ENCODE data around the gene ZFYVE28.

Gene ZFYVE28

DNA sequence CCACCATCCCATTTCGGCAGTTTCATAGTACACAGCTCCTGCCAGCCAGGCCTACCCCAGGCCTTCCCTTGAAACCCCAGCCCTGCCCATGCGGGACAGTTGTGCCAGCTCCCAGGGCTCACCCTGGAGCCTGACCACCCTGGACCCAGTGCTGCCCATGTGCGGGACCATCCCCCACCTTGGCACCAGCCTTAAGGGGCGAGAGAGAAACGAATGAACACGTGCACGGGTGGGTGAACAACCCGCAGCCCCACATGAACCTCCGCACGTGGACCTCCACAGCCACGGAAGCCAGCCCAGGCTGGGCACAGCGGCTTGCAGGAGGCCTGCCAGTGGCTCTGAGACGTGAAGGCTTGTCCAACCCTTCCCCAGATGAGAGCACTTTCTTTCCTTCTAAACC lies 80.5 kb downstream of the ZFYVE28 start:
- TF ChIP-seq, protein P1, sequence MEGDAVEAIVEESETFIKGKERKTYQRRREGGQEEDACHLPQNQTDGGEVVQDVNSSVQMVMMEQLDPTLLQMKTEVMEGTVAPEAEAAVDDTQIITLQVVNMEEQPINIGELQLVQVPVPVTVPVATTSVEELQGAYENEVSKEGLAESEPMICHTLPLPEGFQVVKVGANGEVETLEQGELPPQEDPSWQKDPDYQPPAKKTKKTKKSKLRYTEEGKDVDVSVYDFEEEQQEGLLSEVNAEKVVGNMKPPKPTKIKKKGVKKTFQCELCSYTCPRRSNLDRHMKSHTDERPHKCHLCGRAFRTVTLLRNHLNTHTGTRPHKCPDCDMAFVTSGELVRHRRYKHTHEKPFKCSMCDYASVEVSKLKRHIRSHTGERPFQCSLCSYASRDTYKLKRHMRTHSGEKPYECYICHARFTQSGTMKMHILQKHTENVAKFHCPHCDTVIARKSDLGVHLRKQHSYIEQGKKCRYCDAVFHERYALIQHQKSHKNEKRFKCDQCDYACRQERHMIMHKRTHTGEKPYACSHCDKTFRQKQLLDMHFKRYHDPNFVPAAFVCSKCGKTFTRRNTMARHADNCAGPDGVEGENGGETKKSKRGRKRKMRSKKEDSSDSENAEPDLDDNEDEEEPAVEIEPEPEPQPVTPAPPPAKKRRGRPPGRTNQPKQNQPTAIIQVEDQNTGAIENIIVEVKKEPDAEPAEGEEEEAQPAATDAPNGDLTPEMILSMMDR (IDR thresholded peaks at IDR 0.05; ENCODE audit: extremely low read depth, insufficient read depth, missing control alignments) = no peak
- in situ Hi-C loops (cut with MboI; ENCODE audit: low pct_unique_long_range_greater_than_20kb, low sequenced_read_pairs, unreplicated experiment) = no loop called here
- DNase-seq (ENCODE audit: low spot score) = no peak

DNA sequence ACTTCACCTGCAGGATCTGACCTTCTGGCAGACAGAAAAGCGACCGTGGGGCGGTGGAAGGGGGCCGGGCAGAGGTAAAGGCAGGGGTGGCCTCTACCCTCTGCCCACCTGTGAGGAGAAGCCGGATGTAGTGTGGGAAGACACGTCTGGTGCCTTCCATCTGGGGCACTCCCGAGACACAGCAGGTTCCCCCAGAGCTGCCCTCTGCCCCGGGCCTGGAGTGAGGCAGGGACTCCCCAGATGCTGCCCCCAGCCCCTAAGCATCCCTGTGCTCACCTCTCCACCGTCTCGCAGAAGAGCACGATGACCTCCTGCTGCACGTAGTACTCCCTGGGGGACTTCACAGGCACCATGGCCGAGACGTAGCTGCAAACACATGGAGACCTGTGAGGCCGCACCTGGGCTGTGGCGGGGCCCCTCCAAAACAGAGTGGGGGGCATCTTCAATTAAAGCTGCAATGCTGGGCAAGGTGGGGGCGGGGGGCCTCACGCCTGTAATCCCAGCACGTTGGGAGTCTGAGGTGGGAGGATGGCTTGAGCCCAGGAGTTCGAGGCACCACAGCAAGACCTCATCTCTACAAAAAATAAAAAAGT lies 81.2 kb downstream of the ZFYVE28 start:
- in situ Hi-C loops (cut with MboI; ENCODE audit: low pct_unique_long_range_greater_than_20kb, low sequenced_read_pairs, unreplicated experiment) = no loop called here
- DNase-seq (ENCODE audit: low spot score) = no peak
- TF ChIP-seq, protein P1 (IDR thresholded peaks at IDR 0.05; ENCODE audit: extremely low read depth, insufficient read depth, missing control alignments) = no peak

DNA sequence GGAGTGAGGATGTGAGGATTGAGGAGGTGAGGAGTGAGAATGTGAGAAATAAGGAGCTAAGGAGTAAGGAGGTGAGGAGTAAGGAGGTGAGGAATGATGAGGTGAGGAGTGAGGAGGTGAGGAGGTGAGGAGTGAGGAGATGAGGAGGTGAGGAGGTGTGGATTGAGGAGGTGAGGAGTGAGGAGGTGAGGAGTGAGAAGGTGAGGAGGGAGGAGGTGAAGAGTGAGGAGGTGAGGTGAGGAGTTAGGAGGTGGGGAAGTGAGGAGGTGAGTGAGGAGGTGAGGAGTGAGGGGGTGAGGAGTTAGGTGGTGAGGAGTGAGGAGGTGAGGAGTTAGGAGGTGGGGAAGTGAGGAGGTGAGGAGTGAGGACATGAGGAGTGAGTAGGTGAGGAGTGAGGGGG lies 81.8 kb downstream of the ZFYVE28 start:
- DNase-seq (ENCODE audit: low spot score) = no peak
- in situ Hi-C loops (cut with MboI; ENCODE audit: low pct_unique_long_range_greater_than_20kb, low sequenced_read_pairs, unreplicated experiment) = no loop called here
- TF ChIP-seq, protein P1 (IDR thresholded peaks at IDR 0.05; ENCODE audit: extremely low read depth, insufficient read depth, missing control alignments) = no peak

DNA sequence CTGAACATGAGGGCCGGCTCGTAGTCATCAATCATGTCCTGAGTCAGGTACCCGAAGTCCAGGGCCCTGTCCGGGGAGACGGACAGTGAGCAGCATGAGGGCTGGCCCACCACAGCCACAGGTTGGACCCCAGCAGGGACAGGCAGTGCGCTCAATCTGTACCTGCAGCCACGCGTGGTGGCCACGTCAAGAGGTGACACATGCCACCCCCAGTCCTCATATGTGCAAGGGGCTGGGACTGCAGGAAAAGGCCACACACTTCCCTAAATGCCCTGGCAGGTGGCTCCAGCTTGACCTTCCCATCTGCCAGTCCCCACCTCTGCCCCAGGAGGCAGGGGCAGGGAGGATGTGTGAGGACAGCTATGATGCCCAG lies 82.7 kb downstream of the ZFYVE28 start:
- TF ChIP-seq, protein P1 (IDR thresholded peaks at IDR 0.05; ENCODE audit: extremely low read depth, insufficient read depth, missing control alignments) = no peak
- DNase-seq (ENCODE audit: low spot score) = no peak
- in situ Hi-C loops (cut with MboI; ENCODE audit: low pct_unique_long_range_greater_than_20kb, low sequenced_read_pairs, unreplicated experiment) = no loop called here

DNA sequence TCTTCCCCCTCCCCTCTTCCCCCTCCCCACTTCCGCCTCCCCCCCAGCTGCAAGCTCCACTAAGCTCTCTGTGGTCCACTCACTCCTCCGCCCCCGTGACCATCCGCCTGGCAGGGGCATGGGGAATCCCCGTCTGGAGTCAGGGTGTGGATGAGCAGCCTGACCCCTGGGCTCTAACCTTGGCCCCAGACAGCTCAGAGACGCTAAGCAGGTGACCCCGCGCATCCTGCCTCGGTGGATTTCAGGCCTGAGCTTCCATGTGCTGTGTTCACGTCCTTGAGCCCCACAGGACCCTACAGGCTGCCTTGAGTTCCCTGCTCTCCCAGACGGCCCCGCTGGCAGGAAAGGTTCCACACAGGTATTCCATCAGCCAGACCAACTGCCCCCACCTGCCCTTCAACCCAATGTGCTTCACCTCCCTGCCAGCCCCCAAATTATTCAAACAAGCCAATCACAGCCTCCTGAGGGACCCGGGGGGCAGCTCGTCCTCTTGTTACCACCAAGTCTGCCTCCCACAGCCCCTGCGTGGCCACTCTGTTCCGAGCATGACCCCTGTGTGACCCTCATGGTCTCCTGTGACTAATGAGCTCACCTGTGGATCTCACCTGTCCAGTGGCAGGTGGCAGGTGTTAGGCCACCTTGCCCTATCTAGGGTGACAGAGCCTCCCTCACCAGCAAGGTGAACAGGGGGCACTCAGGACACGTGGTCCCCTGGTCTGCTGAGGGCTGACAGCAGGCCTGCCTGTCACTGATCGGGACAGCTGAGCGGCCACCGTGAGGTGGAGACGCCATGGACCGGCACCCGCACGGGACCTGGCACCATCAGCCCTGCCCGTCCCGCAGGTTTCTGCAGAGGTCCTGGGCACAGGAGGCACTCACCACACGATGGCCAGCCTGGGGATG lies 83.4 kb downstream of the ZFYVE28 start:
- TF ChIP-seq, protein P1 (IDR thresholded peaks at IDR 0.05; ENCODE audit: extremely low read depth, insufficient read depth, missing control alignments) = no peak
- DNase-seq (ENCODE audit: low spot score) = no peak
- in situ Hi-C loops (cut with MboI; ENCODE audit: low pct_unique_long_range_greater_than_20kb, low sequenced_read_pairs, unreplicated experiment) = no loop called here

DNA sequence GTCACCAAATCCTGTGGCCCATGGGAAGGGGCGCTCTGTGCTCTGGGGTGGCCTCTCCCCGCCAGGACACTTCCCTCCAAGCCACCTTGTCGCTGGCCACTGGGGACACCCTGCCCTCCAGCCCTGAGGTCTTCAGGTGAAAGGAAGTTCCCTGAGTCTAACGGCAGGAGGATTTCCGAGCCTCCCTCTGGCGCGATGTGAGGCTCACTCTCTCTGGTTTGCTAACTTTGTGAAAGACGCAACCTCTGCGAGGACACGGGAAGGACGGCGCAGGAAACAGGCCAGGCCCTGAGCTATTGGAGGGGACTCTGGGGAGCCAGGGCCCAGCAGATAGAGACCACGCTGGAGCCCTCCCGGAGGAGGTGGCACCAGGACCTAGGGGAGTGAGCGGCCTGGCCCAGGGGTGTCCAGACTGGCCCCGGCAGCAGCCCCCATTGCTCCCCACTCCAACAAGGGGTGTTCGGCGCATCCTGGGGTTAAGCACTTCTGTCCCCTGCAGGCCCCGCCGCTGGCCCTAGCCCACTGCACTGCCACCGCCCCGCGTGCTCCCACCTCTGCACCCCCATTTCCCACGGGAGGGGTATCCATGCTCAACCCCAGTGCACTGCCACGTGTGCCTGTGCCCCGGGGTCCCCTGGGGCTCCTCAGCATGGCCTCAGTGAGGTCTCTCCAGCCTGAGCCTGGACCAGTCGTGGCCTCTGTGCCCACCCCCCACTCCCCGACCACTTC lies 84.4 kb downstream of the ZFYVE28 start:
- TF ChIP-seq, protein P1 (IDR thresholded peaks at IDR 0.05; ENCODE audit: extremely low read depth, insufficient read depth, missing control alignments) = no peak

More for the DNA sequence above, 84.4 kb downstream of the ZFYVE28 start:
- no peak for DNase-seq (ENCODE audit: low spot score)
- in situ Hi-C loops (cut with MboI; ENCODE audit: low pct_unique_long_range_greater_than_20kb, low sequenced_read_pairs, unreplicated experiment) = no loop called here

All from GM13977 (cell line).